ENCODE data around the gene HIF1A.

HIF1A gene

GRCh38 chr14:61716956-61717355 is 21.6 kb downstream of the HIF1A start:
- no peak for DNase-seq (ENCODE audit: low spot score)
- Histone ChIP-seq H3K4me3 (no peak overlapping the region), H3K27ac (no peak overlapping the region)
- TF ChIP-seq, protein P1, sequence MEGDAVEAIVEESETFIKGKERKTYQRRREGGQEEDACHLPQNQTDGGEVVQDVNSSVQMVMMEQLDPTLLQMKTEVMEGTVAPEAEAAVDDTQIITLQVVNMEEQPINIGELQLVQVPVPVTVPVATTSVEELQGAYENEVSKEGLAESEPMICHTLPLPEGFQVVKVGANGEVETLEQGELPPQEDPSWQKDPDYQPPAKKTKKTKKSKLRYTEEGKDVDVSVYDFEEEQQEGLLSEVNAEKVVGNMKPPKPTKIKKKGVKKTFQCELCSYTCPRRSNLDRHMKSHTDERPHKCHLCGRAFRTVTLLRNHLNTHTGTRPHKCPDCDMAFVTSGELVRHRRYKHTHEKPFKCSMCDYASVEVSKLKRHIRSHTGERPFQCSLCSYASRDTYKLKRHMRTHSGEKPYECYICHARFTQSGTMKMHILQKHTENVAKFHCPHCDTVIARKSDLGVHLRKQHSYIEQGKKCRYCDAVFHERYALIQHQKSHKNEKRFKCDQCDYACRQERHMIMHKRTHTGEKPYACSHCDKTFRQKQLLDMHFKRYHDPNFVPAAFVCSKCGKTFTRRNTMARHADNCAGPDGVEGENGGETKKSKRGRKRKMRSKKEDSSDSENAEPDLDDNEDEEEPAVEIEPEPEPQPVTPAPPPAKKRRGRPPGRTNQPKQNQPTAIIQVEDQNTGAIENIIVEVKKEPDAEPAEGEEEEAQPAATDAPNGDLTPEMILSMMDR (IDR thresholded peaks at IDR 0.05) = no peak

- TF ChIP-seq, protein P1 (IDR thresholded peaks at IDR 0.05) = no peak
- H3K4me3 ChIP-seq = no peak overlapping the region
- DNase-seq (ENCODE audit: low spot score) = no peak
- H3K27ac ChIP-seq = no peak overlapping the region
Observed at GRCh38 chr14:61718039-61718438, 22.7 kb downstream of the HIF1A start.

GRCh38 chr14:61719344-61720293 is 24.3 kb downstream of the HIF1A start:
- TF ChIP-seq, protein P1 (IDR thresholded peaks at IDR 0.05) = no peak
- no peak for DNase-seq (ENCODE audit: low spot score)
- Histone ChIP-seq H3K4me3 (no peak overlapping the region), H3K27ac (no peak overlapping the region)

DNA sequence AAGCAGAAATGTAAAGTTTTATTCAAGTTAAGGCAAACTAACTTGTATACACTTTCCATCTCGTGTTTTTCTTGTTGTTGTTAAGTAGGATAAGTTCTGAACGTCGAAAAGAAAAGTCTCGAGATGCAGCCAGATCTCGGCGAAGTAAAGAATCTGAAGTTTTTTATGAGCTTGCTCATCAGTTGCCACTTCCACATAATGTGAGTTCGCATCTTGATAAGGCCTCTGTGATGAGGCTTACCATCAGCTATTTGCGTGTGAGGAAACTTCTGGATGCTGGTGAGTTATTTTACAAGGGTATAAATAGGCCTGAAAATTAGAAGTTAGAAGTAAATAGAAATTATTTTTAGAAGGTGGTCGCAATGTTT is 25.0 kb downstream of the HIF1A start:
- no peak for DNase-seq (ENCODE audit: low spot score)
- no peak overlapping the region for H3K4me3 ChIP-seq
- TF ChIP-seq, protein P1 (IDR thresholded peaks at IDR 0.05) = no peak
- H3K27ac ChIP-seq = no peak overlapping the region

GRCh38 chr14:61720741-61721140 is 25.4 kb downstream of the HIF1A start:
- Histone ChIP-seq H3K4me3 (no peak overlapping the region), H3K27ac (no peak overlapping the region)
- TF ChIP-seq, protein P1 (IDR thresholded peaks at IDR 0.05) = no peak
- no peak for DNase-seq (ENCODE audit: low spot score)

GRCh38 chr14:61724133-61724532 is 28.8 kb downstream of the HIF1A start:
- no peak for DNase-seq (ENCODE audit: low spot score)
- no peak overlapping the region for H3K27ac ChIP-seq
- no peak overlapping the region for H3K4me3 ChIP-seq
- TF ChIP-seq, protein P1 (IDR thresholded peaks at IDR 0.05) = no peak
